SU-DHL-6 (cell line): Measurements from ENCODE around the gene ILF2.

Source experiments
- H2AFZ ChIP-seq: fragments of 200-600 bp; sonication (generic); 2 replicates; pipeline ENCODE4 v1.6.1; 2014; ENCODE audit warnings: low read depth, mild to moderate bottlenecking, moderate library complexity, mixed read lengths, antibody characterized with exemption, low read length; ENCODE audit not compliant: severe bottlenecking
- H3F3A ChIP-seq: fragments of 200-600 bp; shearing (Covaris generic); 2 replicates; pipeline ENCODE4 v1.6.0; 2016; ENCODE audit warnings: antibody characterized with exemption, mild to moderate bottlenecking; ENCODE audit not compliant: insufficient read depth
- H3K27ac ChIP-seq: fragments of 200-600 bp; sonication (generic); 2 replicates; pipeline ENCODE4 v1.5.1; 2016; ENCODE audit warnings: low read depth, mild to moderate bottlenecking, low read length, moderate library complexity, mixed read lengths
- H3K27me3 ChIP-seq: fragments of 200-600 bp; sonication (generic), shearing (Covaris generic); 2 replicates; pipeline ENCODE4 v1.6.0; 2014; ENCODE audit warnings: mild to moderate bottlenecking, low read length
- H3K36me3 ChIP-seq: fragments of 200-600 bp; sonication (generic); 2 replicates; pipeline ENCODE4 v1.6.1; 2014; ENCODE audit warnings: mild to moderate bottlenecking, low read length, mixed read lengths
- H3K4me2 ChIP-seq: fragments of 300-600, 200-600 bp; shearing (Covaris generic), sonication (generic); 2 replicates; pipeline ENCODE4 v1.6.0; 2014; ENCODE audit warnings: low read length, low read depth, mild to moderate bottlenecking; ENCODE audit not compliant: poor library complexity, severe bottlenecking
- H3K4me3 ChIP-seq: fragments of 200-600 bp; sonication (generic); 2 replicates; pipeline ENCODE4 v1.5.1; 2014; ENCODE audit warnings: antibody characterized with exemption, low read length, mild to moderate bottlenecking, mixed read lengths; ENCODE audit not compliant: insufficient read depth, poor library complexity, severe bottlenecking
- H3K79me2 ChIP-seq: fragments of 200-600 bp; sonication (generic); 2 replicates; pipeline ENCODE4 v1.6.1; 2014; ENCODE audit warnings: mild to moderate bottlenecking, low read length, moderate library complexity; ENCODE audit not compliant: insufficient read depth
- H3K9ac ChIP-seq: fragments of 200-600 bp; sonication (generic); 2 replicates; pipeline ENCODE4 v1.7.0; 2014; ENCODE audit warnings: mild to moderate bottlenecking, low read length
- H3K9me2 ChIP-seq: fragments of 200-600 bp; sonication (generic); replicated peaks from 2 replicates; pipeline ENCODE4 v1.6.1; 2014; ENCODE audit warnings: low read length; ENCODE audit not compliant: insufficient read depth
- H3K9me3 ChIP-seq: fragments of 200-600 bp; sonication (generic); 2 replicates; pipeline ENCODE4 v1.6.1; 2014; ENCODE audit warnings: low read length, mixed read lengths; ENCODE audit not compliant: insufficient read depth
- H4K20me1 ChIP-seq: fragments of 200-600 bp; sonication (generic); 2 replicates; pipeline ENCODE4 v1.6.1; 2014; ENCODE audit warnings: low read depth, mild to moderate bottlenecking, antibody characterized with exemption, low read length, moderate library complexity, mixed read lengths
- CTCF ChIP-seq: fragments of 200-600 bp; sonication (generic); IDR thresholded peaks from one replicate; pipeline ENCODE4 v1.5.1; 2017; ENCODE audit warnings: antibody characterized with exemption, mild to moderate bottlenecking, low read length, moderate library complexity; ENCODE audit not compliant: insufficient read depth, poor library complexity, severe bottlenecking
- EZH2phosphoT487 ChIP-seq: fragments of 200-600 bp; sonication (generic), shearing (Covaris generic); conservative IDR thresholded peaks from 2 replicates; pipeline ENCODE4 v1.6.1; 2018; ENCODE audit warnings: mild to moderate bottlenecking, antibody characterized with exemption, low read length, moderate library complexity, mixed read lengths

ILF2 gene

DNA sequence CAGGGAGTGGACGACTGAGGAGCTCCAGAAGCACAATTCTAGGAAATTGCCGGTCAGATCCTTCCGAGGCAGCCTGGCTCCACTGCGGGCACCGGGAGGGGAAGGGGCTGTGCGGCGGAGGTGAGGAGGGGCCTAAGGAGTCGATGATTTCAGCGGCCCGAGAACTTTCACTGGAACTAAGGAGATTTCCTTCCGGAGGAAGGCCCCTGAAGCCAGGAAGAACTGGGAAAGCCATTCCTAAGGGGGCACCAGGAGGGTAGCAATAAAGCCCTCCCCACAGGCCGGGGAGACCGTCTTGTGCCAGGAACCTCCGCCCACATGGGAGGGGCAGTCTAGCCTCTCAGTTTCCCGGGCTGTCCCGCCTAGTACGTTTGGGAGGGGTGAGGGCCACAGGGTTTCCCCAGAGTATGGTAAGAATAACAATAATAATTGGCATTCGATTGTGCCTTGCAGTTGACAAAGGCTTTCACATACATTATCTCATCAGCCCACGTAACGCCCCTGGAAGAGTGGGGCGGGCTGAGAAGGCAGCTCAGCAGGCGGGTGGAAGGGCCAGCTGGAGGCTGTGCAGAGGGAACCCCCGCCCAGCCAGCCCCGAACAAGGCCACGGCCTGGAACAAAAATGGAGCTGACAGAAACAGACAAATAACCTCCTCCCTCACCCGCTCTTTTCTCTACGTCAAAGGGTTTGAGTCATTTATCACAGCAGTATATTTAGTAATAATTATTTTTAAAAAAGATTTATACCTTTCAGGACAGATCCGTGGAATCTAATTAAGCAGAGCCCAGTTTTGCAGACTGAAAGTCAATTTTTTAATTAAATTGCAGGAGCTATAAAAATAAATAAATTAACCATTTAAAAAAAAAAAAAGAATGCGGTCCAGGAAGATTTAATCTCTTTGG, 27.5 kb upstream of the ILF2 start:
- no peak overlapping the region for H3K4me2 ChIP-seq
- TF ChIP-seq CTCF: no peak
- TF ChIP-seq EZH2phosphoT487: no peak
- no peak overlapping the region for H3K9ac ChIP-seq
- no peaks in the 10 kb centered on the region for H3K36me3 ChIP-seq
- no peak overlapping the region for H3K27ac ChIP-seq
- H3K79me2 ChIP-seq: no peaks in the 10 kb centered on the region
- no peaks in the 10 kb centered on the region for H3K27me3 ChIP-seq
- no peak overlapping the region for H2AFZ ChIP-seq
- H4K20me1 ChIP-seq: no peaks in the 10 kb centered on the region
- H3K9me2 ChIP-seq: no peaks in the 10 kb centered on the region
- no peaks in the 10 kb centered on the region for H3F3A ChIP-seq
- H3K4me3 ChIP-seq: no peak overlapping the region
- H3K9me3 ChIP-seq: no peaks in the 10 kb centered on the region

- Histone ChIP-seq H3F3A (no peaks in the 10 kb centered on the region), H3K27me3 (no peaks in the 10 kb centered on the region), H3K9me2 (no peaks in the 10 kb centered on the region), H3K36me3 (no peaks in the 10 kb centered on the region), H3K4me2 (no peak overlapping the region), H3K9ac (no peak overlapping the region), H4K20me1 (no peaks in the 10 kb centered on the region), H3K79me2 (no peaks in the 10 kb centered on the region), H3K27ac (no peak overlapping the region), H2AFZ (no peak overlapping the region), H3K9me3 (no peaks in the 10 kb centered on the region), H3K4me3 (no peak overlapping the region)
- TF ChIP-seq CTCF (no peak), EZH2phosphoT487 (no peak)
Observed at GRCh38 chr1:153697191-153698019, 26.6 kb upstream of the ILF2 start.

- no peak for TF ChIP-seq CTCF
- no peak for TF ChIP-seq EZH2phosphoT487
- Histone ChIP-seq H3K4me3 (no peak overlapping the region), H3K9me3 (no peaks in the 10 kb centered on the region), H3K27ac (no peak overlapping the region), H2AFZ (no peak overlapping the region), H3K9ac (no peak overlapping the region), H3K36me3 (no peaks in the 10 kb centered on the region), H3K79me2 (no peaks in the 10 kb centered on the region), H4K20me1 (no peaks in the 10 kb centered on the region), H3F3A (no peaks in the 10 kb centered on the region), H3K9me2 (no peaks in the 10 kb centered on the region), H3K4me2 (no peak overlapping the region), H3K27me3 (no peaks in the 10 kb centered on the region)
Observed at GRCh38 chr1:153696741-153697140, 25.9 kb upstream of the ILF2 start.
